Natural killer cell (primary cell): ENCODE results near the gene LDLRAP1. TPM values are rescaled to one million over a fixed set of nuclear protein-coding genes. Genes with fewer than 3 reads are reported as not detected.
A peak's percentile ranks its signal among the peaks of the same experiment; 100 is the strongest.

Source experiments
- ATAC-seq, 3 donors: fragments of 150-1000 bp in 2 of 3; fragments of 200-7000 bp in 1 of 3; cut with Tn5 transposase; 1 replicate in 1 of 3; 2 replicates in 2 of 3; pipeline ENCODE4 v1.10.0; 2021; ENCODE audit warnings: mild to moderate bottlenecking in 2 of 3, moderate library complexity in 2 of 3
- DNase-seq, 2 donors: peaks; one replicate each; pipeline versions ENCODE4 v3.0.0 to v3.0.0-alpha.2; 2013 to 2021; ENCODE audit warnings: mixed read lengths in 1 of 2
- H3K27ac ChIP-seq: one replicate; pipeline ENCODE4 v1.5.1; 2013; ENCODE audit warnings: mild to moderate bottlenecking, low read length
- H3K27me3 ChIP-seq: one replicate; pipeline ENCODE4 v1.6.1; 2013; ENCODE audit warnings: low read length; ENCODE audit not compliant: control insufficient read depth, insufficient read depth
- H3K36me3 ChIP-seq: one replicate; pipeline ENCODE4 v1.6.1; 2013; ENCODE audit warnings: low read length; ENCODE audit not compliant: control insufficient read depth, insufficient read depth
- H3K4me1 ChIP-seq: one replicate; pipeline ENCODE4 v1.6.1; 2013; ENCODE audit warnings: low read length; ENCODE audit not compliant: control insufficient read depth, insufficient read depth
- H3K4me3 ChIP-seq: one replicate; pipeline ENCODE4 v1.5.1; 2013; ENCODE audit warnings: low read length
- H3K9me3 ChIP-seq: one replicate; pipeline ENCODE4 v1.6.1; 2013; ENCODE audit warnings: low read length; ENCODE audit not compliant: control insufficient read depth, insufficient read depth
- H3K27ac Mint-ChIP-seq, 2 donors: one replicate each; pipeline ENCODE4 v1.8.0; 2022; ENCODE audit warnings: mild to moderate bottlenecking in 2 of 2, mixed read lengths in 2 of 2, moderate library complexity in 1 of 2
- H3K27me3 Mint-ChIP-seq, 2 donors: one replicate each; pipeline ENCODE4 v1.8.0; 2022; ENCODE audit warnings: low read depth in 2 of 2, mixed read lengths in 2 of 2
- H3K36me3 Mint-ChIP-seq: one replicate; pipeline ENCODE4 v1.8.0; 2022; ENCODE audit warnings: mixed read lengths
- H3K4me1 Mint-ChIP-seq, 2 donors: one replicate each; pipeline ENCODE4 v1.8.0; 2022; ENCODE audit warnings: mixed read lengths in 2 of 2
- H3K4me3 Mint-ChIP-seq: one replicate; pipeline ENCODE4 v1.8.0; 2022; ENCODE audit warnings: mild to moderate bottlenecking, moderate library complexity, mixed read lengths
- H3K9me3 Mint-ChIP-seq, 2 donors: one replicate each; pipeline ENCODE4 v1.8.0; 2022; ENCODE audit warnings: mixed read lengths in 2 of 2
- CTCF ChIP-seq: fragments of 200-600 bp; IDR thresholded peaks from one replicate; pipeline ENCODE4 v1.8.0; 2022; ENCODE audit warnings: antibody characterized with exemption
- WGBS: methylation state at CpG from one replicate; pipeline ENCODE4 v1.1.7; 2013; ENCODE audit warnings: missing lambda C conversion rate; ENCODE audit not compliant: insufficient coverage; 5-methylcytosine and 5-hydroxymethylcytosine counted together
- intact Hi-C: fragments of 100-400 bp; cut with micrococcal nuclease; formaldehyde crosslinking; loops from one replicate; pipeline ENCODE4 v1.14.2; 2022
- total RNA-seq, 4 donors: library from RNA; stranded (reverse); fragments of 120-200 nt in 1 of 4; gene quantifications; one replicate each; pipeline versions ENCODE4 v1.2.3 to v1.2.4, GENCODE V29; 2013 to 2022

Gene LDLRAP1
- total RNA-seq, 3 donors from 2014 or later (not counting 1 experiment from before 2014, with no cell fraction given) = 25.2 to 34.0 (median 27.4) TPM

GRCh38 chr1:25517476-25518394 is 25.7 kb upstream of the LDLRAP1 start:
- intact Hi-C loops = no loop called here
- Histone ChIP-seq H3K27ac (no peak overlapping the region), H3K4me1 (no peaks in the 10 kb centered on the region), H3K9me3 (no peaks in the 10 kb centered on the region), H3K4me3 (no peak overlapping the region), H3K36me3 (no peaks in the 10 kb centered on the region), H3K27me3 (no peaks in the 10 kb centered on the region)
- Mint-ChIP-seq H3K9me3 (no peaks in the 10 kb centered on the region), H3K4me1 (peaks cover 0 to 5% of the 10 kb centered on the region in 2 donors), H3K27me3 (no peaks in the 10 kb centered on the region), H3K27ac (no peak overlapping the region), H3K36me3 (no peaks in the 10 kb centered on the region), H3K4me3 (no peak overlapping the region)
- ATAC-seq (no peak), DNase-seq (no peak)
- 91% methylated on average over 32 of the region's 33 CpGs for WGBS
- no peak for TF ChIP-seq CTCF

- no peaks in the 10 kb centered on the region for H3K27me3 ChIP-seq
- intact Hi-C loops = loop anchor here (5.0 kb wide), 1 partner anchor 117 kb away; no protein-coding TSS in a partner anchor
- H3K9me3 ChIP-seq = no peaks in the 10 kb centered on the region
- no peaks in the 10 kb centered on the region for H3K4me1 ChIP-seq
- H3K9me3 Mint-ChIP-seq = no peaks in the 10 kb centered on the region
- H3K4me3 Mint-ChIP-seq = no peak overlapping the region
- no peak for ATAC-seq
- WGBS = 79% methylated on average over 5 of the region's 5 CpGs
- no peaks in the 10 kb centered on the region for H3K36me3 Mint-ChIP-seq
- TF ChIP-seq CTCF = no peak
- H3K36me3 ChIP-seq = no peaks in the 10 kb centered on the region
- peaks cover 0 to 5% of the 10 kb centered on the region in 2 donors for H3K4me1 Mint-ChIP-seq
- H3K4me3 ChIP-seq = no peak overlapping the region
- DNase-seq = no peak
- no peak overlapping the region for H3K27ac ChIP-seq
- no peak overlapping the region for H3K27ac Mint-ChIP-seq
- H3K27me3 Mint-ChIP-seq = no peaks in the 10 kb centered on the region
Measured at GRCh38 chr1:25519624-25520023, 23.8 kb upstream of the LDLRAP1 start.

GRCh38 chr1:25520446-25521061 is 22.9 kb upstream of the LDLRAP1 start:
- H3K4me1 Mint-ChIP-seq = peaks cover 0 to 5% of the 10 kb centered on the region in 2 donors
- H3K9me3 Mint-ChIP-seq = no peaks in the 10 kb centered on the region
- H3K27me3 Mint-ChIP-seq = peaks cover 0 to 3% of the 10 kb centered on the region in 2 donors
- WGBS = 19% methylated on average over 3 of the region's 4 CpGs
- H3K36me3 ChIP-seq = no peaks in the 10 kb centered on the region
- intact Hi-C loops = loop anchor here (5.0 kb wide), 1 partner anchor 118 kb away; no protein-coding TSS in a partner anchor
- no peaks in the 10 kb centered on the region for H3K4me1 ChIP-seq
- ATAC-seq (peak; percentile 59 to 77 (median 74)), DNase-seq (peak; percentile 51 to 89)
- H3K4me3 ChIP-seq = no peak overlapping the region
- no peak overlapping the region for H3K4me3 Mint-ChIP-seq
- H3K27ac Mint-ChIP-seq = no peak overlapping the region
- no peaks in the 10 kb centered on the region for H3K9me3 ChIP-seq
- no peaks in the 10 kb centered on the region for H3K27me3 ChIP-seq
- TF ChIP-seq CTCF = peak; percentile 84
- H3K36me3 Mint-ChIP-seq = no peaks in the 10 kb centered on the region
- no peak overlapping the region for H3K27ac ChIP-seq
